ENCODE measurements around the gene PROX1.

Gene PROX1

GRCh38 chr1:213980906-213981305 lies 6.9 kb upstream of the PROX1 start:
- no peak for DNase-seq

- no peak for DNase-seq
Measured at GRCh38 chr1:213982289-213982671, 5.5 kb upstream of the PROX1 start.

GRCh38 chr1:213982672-213983492 lies 4.9 kb upstream of the PROX1 start:
- DNase-seq: no peak

GRCh38 chr1:213983493-213984386 lies 4.0 kb upstream of the PROX1 start:
- no peak for DNase-seq

- no peak for DNase-seq
Measured at GRCh38 chr1:213984387-213985208, 3.2 kb upstream of the PROX1 start.

GRCh38 chr1:213985209-213986019 lies 2.4 kb upstream of the PROX1 start:
- no peak for DNase-seq

- DNase-seq: no peak
Measured at GRCh38 chr1:213986020-213986924, 1.5 kb upstream of the PROX1 start.

GRCh38 chr1:213986925-213987250 lies 885 bp upstream of the PROX1 start:
- DNase-seq: no peak

GRCh38 chr1:213987422-213987926 lies 299 bp upstream of the PROX1 start:
- no peak for DNase-seq

GRCh38 chr1:213988507-213989001 lies 781 bp downstream of the PROX1 start:
- DNase-seq: no peak

- DNase-seq: no peak
Measured at GRCh38 chr1:213989002-213989855, 1.5 kb downstream of the PROX1 start.

GRCh38 chr1:213993929-213994328 lies 6.2 kb downstream of the PROX1 start:
- DNase-seq: no peak

GRCh38 chr1:213994888-213995287 lies 7.1 kb downstream of the PROX1 start:
- DNase-seq: no peak

GRCh38 chr1:213995603-213996002 lies 7.8 kb downstream of the PROX1 start:
- DNase-seq: no peak

- DNase-seq: no peak
Measured at GRCh38 chr1:213996320-213997037, 8.7 kb downstream of the PROX1 start.

GRCh38 chr1:213997038-213997771 lies 9.4 kb downstream of the PROX1 start:
- no peak for DNase-seq

- DNase-seq: no peak
Measured at GRCh38 chr1:213997772-213998107, 10.0 kb downstream of the PROX1 start.

- no peak for DNase-seq
Measured at GRCh38 chr1:213998785-213999184, 11.0 kb downstream of the PROX1 start.

- no peak for DNase-seq
Measured at GRCh38 chr1:213999732-214000131, 12.0 kb downstream of the PROX1 start.

All from activated CD4-positive, CD25-positive, alpha-beta regulatory T cell (primary cell).